CD4-positive, alpha-beta T cell (primary cell): ENCODE data around the gene PRKCSH. TPM values are rescaled to one million over a fixed set of nuclear protein-coding genes. Genes with fewer than 3 reads are reported as not detected.
"Not testable (repeated sequence)": the region's sequence is repeated elsewhere in the genome, so short reads cannot be mapped to it uniquely, and the experiment has no call there.

Experiments
- ATAC-seq: fragments of 200-7000 bp; cut with Tn5 transposase; one replicate; pipeline ENCODE4 v1.10.0; 2022; ENCODE audit warnings: mild to moderate bottlenecking; ENCODE audit not compliant: poor library complexity
- CTCF ChIA-PET: fragments of 350-600 bp; sonication (Branson Sonifier 250); formaldehyde crosslinking; loops from one replicate; lab custom pipeline; 2021; ENCODE audit warnings: antibody characterized with exemption, inconsistent platforms; lab: Charles Lee
- POLR2A ChIA-PET: fragments of 350-600 bp; sonication (Branson Sonifier 250); formaldehyde crosslinking; loops from one replicate; lab custom pipeline; 2021; ENCODE audit warnings: antibody characterized with exemption, inconsistent platforms; lab: Charles Lee
- DNase-seq, 14 experiments: peaks; one replicate each; pipeline ENCODE4 v3.0.0-alpha.2; 2013 to 2020; ENCODE audit warnings: mixed read lengths in 2 of 14
- H3K27ac ChIP-seq, 2 donors: one replicate each; pipeline versions ENCODE4 v1.5.1 to v1.7.0; 2013; ENCODE audit warnings: low read length in 2 of 2, low read depth in 1 of 2, mild to moderate bottlenecking in 1 of 2
- H3K27me3 ChIP-seq, 2 experiments: 1 replicate in 1 of 2; 2 replicates in 1 of 2; pipeline versions ENCODE4 v1.6.1 to v1.7.0; 2013; ENCODE audit warnings: low read length in 2 of 2, control low read depth in 1 of 2, mild to moderate bottlenecking in 1 of 2, moderate library complexity in 1 of 2; ENCODE audit not compliant: insufficient read depth in 2 of 2, control insufficient read depth in 1 of 2
- H3K36me3 ChIP-seq: one replicate; pipeline ENCODE4 v1.6.1; 2013; ENCODE audit warnings: low read length, control low read depth; ENCODE audit not compliant: insufficient read depth
- H3K4me1 ChIP-seq: one replicate; pipeline ENCODE4 v1.6.1; 2013; ENCODE audit warnings: low read length, control low read depth; ENCODE audit not compliant: insufficient read depth
- H3K4me3 ChIP-seq: one replicate; pipeline ENCODE4 v1.5.1; 2013; ENCODE audit warnings: mild to moderate bottlenecking, low read length, moderate library complexity
- H3K9me3 ChIP-seq, 2 experiments: 1 replicate in 1 of 2; 2 replicates in 1 of 2; pipeline versions ENCODE4 v1.6.1 to v1.7.0; 2013; ENCODE audit warnings: low read length in 2 of 2, mild to moderate bottlenecking in 2 of 2, control low read depth in 1 of 2, moderate library complexity in 1 of 2; ENCODE audit not compliant: control insufficient read depth in 1 of 2, insufficient read depth in 1 of 2
- H3K27ac Mint-ChIP-seq: one replicate; pipeline ENCODE4 v1.8.0; 2020; ENCODE audit warnings: mixed read lengths
- H3K27me3 Mint-ChIP-seq: one replicate; pipeline ENCODE4 v1.8.0; 2021; ENCODE audit warnings: mixed read lengths
- H3K36me3 Mint-ChIP-seq: one replicate; pipeline ENCODE4 v1.8.0; 2021; ENCODE audit warnings: low read depth, mixed read lengths
- H3K4me1 Mint-ChIP-seq: one replicate; pipeline ENCODE4 v1.8.0; 2021; ENCODE audit warnings: low read depth, mixed read lengths
- H3K4me3 Mint-ChIP-seq: one replicate; pipeline ENCODE4 v1.8.0; 2020; ENCODE audit warnings: mild to moderate bottlenecking, mixed read lengths
- H3K9me3 Mint-ChIP-seq: one replicate; pipeline ENCODE4 v1.8.0; 2020; ENCODE audit warnings: mixed read lengths
- intact Hi-C, 2 experiments: fragments of 100-400 bp; cut with DNase I in 1 of 2; cut with micrococcal nuclease in 1 of 2; formaldehyde crosslinking; loops; one replicate each; pipeline versions ENCODE4 v1.15.1 to v1.9.0; 2023 to 2025; cut with DNase I, micrococcal nuclease
- total RNA-seq, 174 experiments: library from RNA in 2 of 174; stranded (reverse) in 2 of 174; gene quantifications; one replicate each; pipeline ENCODE4 v1.2.3 and lab custom pipeline; 2021 to 2026
- TF ChIP-seq, protein P1 (sequence below): fragments of 200-600 bp; IDR thresholded peaks from one replicate; pipeline ENCODE4 v1.8.0; 2022; ENCODE audit warnings: antibody characterized with exemption, mild to moderate bottlenecking

Gene PRKCSH
- total RNA-seq, 2 experiments from 2014 or later, result 257 to 260 TPM

DNA sequence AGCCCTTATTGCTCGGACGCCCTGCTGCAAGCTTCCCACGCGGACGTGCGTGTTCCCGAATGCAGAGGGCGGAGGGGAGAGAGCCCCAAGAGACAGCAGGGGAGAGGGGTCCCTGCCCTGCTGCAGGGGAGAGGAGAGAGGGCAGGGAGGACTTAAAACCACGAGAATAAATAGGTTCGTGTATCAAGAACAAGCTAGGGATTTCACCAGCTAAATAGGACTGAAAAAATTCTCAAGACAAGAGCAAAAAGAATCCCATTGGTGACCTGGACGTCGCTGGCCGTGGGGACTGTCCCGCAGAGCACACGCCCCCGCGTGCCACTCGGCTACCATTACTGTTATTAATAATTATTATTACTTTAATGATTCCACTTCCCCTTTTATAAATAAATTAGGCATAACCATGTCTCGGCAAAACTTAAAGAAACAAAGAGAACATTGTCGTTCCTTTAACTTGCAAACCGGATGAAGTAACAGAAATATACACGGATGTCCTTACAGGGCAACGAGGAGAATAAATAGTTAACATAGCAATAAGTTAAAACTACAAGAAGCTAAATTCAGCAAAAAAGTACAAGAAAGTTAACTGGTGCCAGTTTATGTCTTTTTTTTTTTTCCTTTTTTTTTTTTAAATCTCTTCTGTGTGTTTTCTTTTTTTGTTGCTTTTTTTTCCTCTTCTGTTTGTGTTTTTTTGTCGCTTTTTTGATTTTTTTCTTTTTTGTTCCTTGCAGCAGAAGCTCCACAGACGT, 16.6 kb downstream of the PRKCSH start:
- Mint-ChIP-seq H3K27me3 (no peaks in the 10 kb centered on the region), H3K9me3 (no peaks in the 10 kb centered on the region), H3K4me3 (no peak overlapping the region), H3K4me1 (no peaks in the 10 kb centered on the region), H3K27ac (no peak overlapping the region), H3K36me3 (peaks cover 15% of the 10 kb centered on the region)
- DNase-seq, result no peak
- POLR2A ChIA-PET, result interaction anchor here (0.5 to 1.0 kb wide), 2 partner anchors 30 to 1633 kb away, joined by 3 read pairs; partner anchors contain the start of gene FBXL12
- intact Hi-C loops, result no loop called here
- Histone ChIP-seq H3K27me3 (no peaks in the 10 kb centered on the region), H3K27ac (no peak overlapping the region), H3K9me3 (no peaks in the 10 kb centered on the region), H3K4me3 (no peak overlapping the region), H3K4me1 (no peaks in the 10 kb centered on the region), H3K36me3 (peaks cover 28% of the 10 kb centered on the region)
- TF ChIP-seq, protein P1, sequence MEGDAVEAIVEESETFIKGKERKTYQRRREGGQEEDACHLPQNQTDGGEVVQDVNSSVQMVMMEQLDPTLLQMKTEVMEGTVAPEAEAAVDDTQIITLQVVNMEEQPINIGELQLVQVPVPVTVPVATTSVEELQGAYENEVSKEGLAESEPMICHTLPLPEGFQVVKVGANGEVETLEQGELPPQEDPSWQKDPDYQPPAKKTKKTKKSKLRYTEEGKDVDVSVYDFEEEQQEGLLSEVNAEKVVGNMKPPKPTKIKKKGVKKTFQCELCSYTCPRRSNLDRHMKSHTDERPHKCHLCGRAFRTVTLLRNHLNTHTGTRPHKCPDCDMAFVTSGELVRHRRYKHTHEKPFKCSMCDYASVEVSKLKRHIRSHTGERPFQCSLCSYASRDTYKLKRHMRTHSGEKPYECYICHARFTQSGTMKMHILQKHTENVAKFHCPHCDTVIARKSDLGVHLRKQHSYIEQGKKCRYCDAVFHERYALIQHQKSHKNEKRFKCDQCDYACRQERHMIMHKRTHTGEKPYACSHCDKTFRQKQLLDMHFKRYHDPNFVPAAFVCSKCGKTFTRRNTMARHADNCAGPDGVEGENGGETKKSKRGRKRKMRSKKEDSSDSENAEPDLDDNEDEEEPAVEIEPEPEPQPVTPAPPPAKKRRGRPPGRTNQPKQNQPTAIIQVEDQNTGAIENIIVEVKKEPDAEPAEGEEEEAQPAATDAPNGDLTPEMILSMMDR, result no peak
- CTCF ChIA-PET, result interaction anchor here (0.7 kb wide), 1 partner anchor 158 kb away, joined by 4 read pairs; no protein-coding TSS in a partner anchor
- no peak for ATAC-seq

DNA sequence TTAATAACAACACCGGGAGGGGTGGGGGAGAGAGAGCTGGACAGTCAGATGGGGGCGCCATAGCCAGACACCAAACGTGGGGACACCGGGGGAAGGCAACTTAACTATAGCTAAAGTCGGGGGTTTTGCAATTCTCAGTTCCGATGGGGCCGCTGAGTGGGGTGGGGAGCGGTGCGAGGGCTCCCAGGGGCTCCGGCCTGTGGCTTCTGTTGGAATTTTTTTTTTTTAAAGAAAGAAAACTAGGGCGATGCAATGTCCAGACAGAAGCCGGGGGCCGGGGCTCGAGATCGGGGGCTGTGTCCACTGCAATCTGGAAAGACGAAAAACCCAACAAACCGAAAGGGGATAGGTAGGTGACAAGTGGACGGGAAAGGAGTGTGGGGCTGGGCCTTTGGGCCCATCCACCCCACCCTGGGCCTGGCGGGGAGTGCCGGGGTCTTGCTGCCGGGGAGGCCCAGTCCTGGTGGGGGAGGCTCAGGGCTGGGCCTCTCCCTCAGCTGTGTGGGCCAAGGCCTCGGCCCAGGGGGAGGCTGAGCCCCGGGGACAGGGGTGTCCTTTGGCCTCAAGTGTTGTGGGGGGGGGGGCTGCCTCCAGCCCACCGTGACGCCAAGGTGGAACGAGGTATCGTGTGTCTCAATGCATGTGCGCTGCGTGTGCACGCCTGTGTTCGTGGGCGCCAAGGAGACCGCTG, 17.3 kb downstream of the PRKCSH start:
- no peaks in the 10 kb centered on the region for H3K4me1 Mint-ChIP-seq
- DNase-seq, result no peak
- POLR2A ChIA-PET, result interaction anchor here (0.5 kb wide), 1 partner anchor 1634 kb away, joined by 3 read pairs; the partner anchor contains the start of gene FBXL12
- peaks cover 3% of the 10 kb centered on the region for H3K27me3 Mint-ChIP-seq
- intact Hi-C loops, result no loop called here
- peaks cover 15% of the 10 kb centered on the region for H3K36me3 Mint-ChIP-seq
- no peak overlapping the region for H3K27ac Mint-ChIP-seq
- ATAC-seq, result no peak
- no peak overlapping the region for H3K4me3 ChIP-seq
- H3K9me3 Mint-ChIP-seq, result no peaks in the 10 kb centered on the region
- no peak overlapping the region for H3K27ac ChIP-seq
- no peak overlapping the region for H3K4me3 Mint-ChIP-seq
- no peaks in the 10 kb centered on the region for H3K4me1 ChIP-seq
- no peaks in the 10 kb centered on the region for H3K9me3 ChIP-seq
- TF ChIP-seq, protein P1, result no peak
- no peaks in the 10 kb centered on the region for H3K27me3 ChIP-seq
- CTCF ChIA-PET, result interaction anchor here (0.7 kb wide), 1 partner anchor 159 kb away, joined by 4 read pairs; no protein-coding TSS in a partner anchor
- peaks cover 21% of the 10 kb centered on the region for H3K36me3 ChIP-seq

DNA sequence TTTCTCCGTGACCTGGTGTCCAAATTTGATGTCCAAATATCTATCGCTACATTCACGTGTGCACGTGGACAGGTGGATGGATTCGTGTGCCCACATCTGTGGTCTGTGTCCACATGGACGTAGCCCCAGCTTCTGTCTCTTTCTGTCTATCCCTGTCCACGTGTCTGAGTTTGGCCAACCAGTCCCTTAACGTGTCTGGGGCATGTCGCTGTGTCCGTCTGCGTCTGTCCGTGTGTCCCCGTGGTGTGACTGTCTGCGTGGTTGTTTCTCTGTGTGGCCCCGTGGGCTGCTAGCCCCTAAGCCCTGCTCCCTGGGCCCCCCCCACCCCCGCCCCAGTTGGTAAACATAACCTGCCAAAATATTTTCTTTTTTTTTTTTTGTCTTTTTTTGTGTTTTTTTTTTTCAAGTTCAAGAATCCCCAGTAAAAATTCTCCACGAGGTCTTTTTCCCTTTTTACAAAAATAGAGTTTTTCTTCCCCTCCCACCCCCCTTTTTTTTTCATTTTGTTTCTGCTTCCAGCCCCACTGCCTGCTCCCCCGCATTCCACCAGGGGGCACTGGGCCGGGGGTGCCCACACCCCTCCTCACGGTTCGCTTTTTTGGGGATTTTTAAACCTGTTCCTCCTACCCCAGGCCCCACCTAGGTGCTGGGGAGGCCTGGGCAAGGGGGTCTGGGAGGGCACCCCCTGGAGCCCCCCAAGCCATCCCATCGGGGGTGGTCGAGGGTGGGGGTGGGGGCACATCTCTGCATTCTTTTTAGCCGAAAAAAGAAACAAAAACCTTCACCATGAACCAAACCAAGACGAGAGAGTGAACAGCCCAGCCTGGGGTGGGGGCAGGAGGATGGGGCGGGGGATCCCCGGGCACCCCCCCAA, 18.3 kb downstream of the PRKCSH start:
- no peaks in the 10 kb centered on the region for H3K9me3 Mint-ChIP-seq
- CTCF ChIA-PET, result interaction anchor here (1.1 kb wide), 1 partner anchor 29 kb away, joined by 3 read pairs; no protein-coding TSS in a partner anchor
- no peak overlapping the region for H3K4me3 ChIP-seq

DNA sequence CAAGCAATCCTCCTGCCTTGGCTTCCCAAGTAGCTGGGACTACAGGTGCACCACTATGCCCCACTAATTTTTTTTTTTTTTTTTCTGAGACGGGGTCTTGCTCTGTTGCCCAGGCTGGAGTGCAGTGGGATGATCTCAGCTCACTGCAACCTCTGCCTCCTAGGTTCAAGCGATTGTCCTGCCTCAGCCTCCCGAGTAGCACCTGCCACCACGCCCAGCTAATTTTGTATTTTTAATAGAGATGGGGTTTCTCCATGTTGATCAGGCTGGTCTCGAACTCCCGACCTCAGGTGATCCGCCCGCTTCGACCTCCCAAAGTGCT, 19.8 kb downstream of the PRKCSH start:
- H3K36me3 Mint-ChIP-seq, H3K27ac Mint-ChIP-seq, H3K4me1 ChIP-seq, H3K4me1 Mint-ChIP-seq, H3K9me3 ChIP-seq, intact Hi-C loops, H3K36me3 ChIP-seq, H3K27ac ChIP-seq, ATAC-seq, H3K4me3 ChIP-seq, DNase-seq, H3K9me3 Mint-ChIP-seq, POLR2A ChIA-PET, H3K4me3 Mint-ChIP-seq, H3K27me3 ChIP-seq: not testable (repeated sequence)
- H3K27me3 Mint-ChIP-seq, result peaks cover 17% of the 10 kb centered on the region
- CTCF ChIA-PET, result interaction anchor here (0.5 to 1.1 kb wide), 2 partner anchors 27 to 70 kb away, joined by 3 read pairs; no protein-coding TSS in a partner anchor

More for the DNA sequence above, 18.3 kb downstream of the PRKCSH start:
- no peak overlapping the region for H3K27ac ChIP-seq
- Mint-ChIP-seq H3K4me3 (no peak overlapping the region), H3K36me3 (peaks cover 15% of the 10 kb centered on the region), H3K27me3 (peaks cover 11% of the 10 kb centered on the region), H3K27ac (no peak overlapping the region), H3K4me1 (no peaks in the 10 kb centered on the region)
- DNase-seq (peak in 5 of 14 experiments; percentile 13 to 54 (median 21)), ATAC-seq (peak; percentile 46)
- POLR2A ChIA-PET, result no interaction called here
- H3K27me3 ChIP-seq, result no peaks in the 10 kb centered on the region
- intact Hi-C loops, result no loop called here
- H3K9me3 ChIP-seq, result no peaks in the 10 kb centered on the region
- TF ChIP-seq, protein P1, result peak; percentile 13
- peaks cover 13% of the 10 kb centered on the region for H3K36me3 ChIP-seq
- no peaks in the 10 kb centered on the region for H3K4me1 ChIP-seq
